ENCODE measurements around the gene MTA3. TPM values are rescaled to one million over a fixed set of nuclear protein-coding genes. Genes with fewer than 3 reads are reported as not detected.

Gene MTA3
- total and polyA plus RNA-seq, 11 donors = 11.9 to 31.8 (median 23.3) TPM

DNA sequence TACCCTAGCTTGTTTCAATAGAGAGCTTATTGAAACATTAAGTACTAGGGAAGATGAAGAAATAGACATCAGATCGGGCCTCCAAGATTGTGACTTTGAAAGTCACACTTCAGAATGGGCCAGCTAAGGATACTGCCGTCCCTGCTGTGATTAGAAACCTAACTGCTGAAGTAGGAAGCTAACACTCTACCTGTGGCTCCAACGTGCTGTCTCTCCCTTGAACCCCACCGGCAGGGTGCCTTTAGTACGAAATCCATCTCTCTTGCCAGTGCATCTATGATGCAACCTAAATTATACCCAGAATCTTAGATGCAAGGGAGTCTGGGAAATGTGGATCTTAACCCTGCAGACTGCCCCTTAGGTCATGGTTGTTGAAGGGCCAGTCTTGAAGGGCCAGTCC is 116.9 kb downstream of the MTA3 start:
- no peak for ATAC-seq
- TF ChIP-seq POLR2A (IDR thresholded peaks at IDR 0.05) (no peak), CTCF (IDR thresholded peaks at IDR 0.05) (no peak)
- Histone ChIP-seq H3K4me1 (no peaks in the 10 kb centered on the region), H3K4me3 (no peak overlapping the region), H3K27me3 (no peaks in the 10 kb centered on the region), H3K27ac (no peak overlapping the region), H3K9me3 (peaks cover 0 to 8% (median 0%) of the 10 kb centered on the region in 12 donors), H3K36me3 (peaks cover 0 to 30% (median 7%) of the 10 kb centered on the region in 9 donors)
- WGBS, 4 donors = 72 to 92% (median 80%) methylated on average over 5 of the region's 5 CpGs
- intact Hi-C loops (cut with DNase I) = no loop called here
- no peak for DNase-seq

GRCh38 chr2:42693013-42693615 is 124.7 kb downstream of the MTA3 start:
- Histone ChIP-seq H3K4me3 (no peak overlapping the region), H3K27ac (peak overlapping the region in 3 of 12 donors; percentile 18 to 55 (median 41)), H3K27me3 (no peaks in the 10 kb centered on the region), H3K9me3 (peaks cover 0 to 7% (median 0%) of the 10 kb centered on the region in 12 donors), H3K36me3 (peaks cover 0 to 5% (median 0%) of the 10 kb centered on the region in 9 donors), H3K4me1 (peaks cover 0 to 16% (median 0%) of the 10 kb centered on the region in 12 donors)
- 83 to 94% (median 85%) methylated on average over 2 of the region's 2 CpGs for WGBS, 4 donors
- TF ChIP-seq CTCF (IDR thresholded peaks at IDR 0.05) = no peak
- no peak for DNase-seq
- intact Hi-C loops (cut with DNase I) = no loop called here
- peak in 2 of 4 donors; percentile 37 to 45 for ATAC-seq

GRCh38 chr2:42693688-42694479 is 125.5 kb downstream of the MTA3 start:
- no peak for DNase-seq
- no peak overlapping the region for H3K27ac ChIP-seq
- TF ChIP-seq CTCF (IDR thresholded peaks at IDR 0.05) = no peak
- TF ChIP-seq POLR2A (IDR thresholded peaks at IDR 0.05) = no peak
- H3K4me3 ChIP-seq = no peak overlapping the region
- peaks cover 0 to 5% (median 0%) of the 10 kb centered on the region in 9 donors for H3K36me3 ChIP-seq
- H3K4me1 ChIP-seq = peaks cover 0 to 16% (median 0%) of the 10 kb centered on the region in 12 donors
- intact Hi-C loops (cut with DNase I) = no loop called here
- no peaks in the 10 kb centered on the region for H3K27me3 ChIP-seq
- WGBS, 4 donors = 93 to 100% (median 97%) methylated on average over 3 to 5 of the region's 5 CpGs
- ATAC-seq = peak in 2 of 4 donors; percentile 18 to 46
- no peaks in the 10 kb centered on the region for H3K9me3 ChIP-seq

DNA sequence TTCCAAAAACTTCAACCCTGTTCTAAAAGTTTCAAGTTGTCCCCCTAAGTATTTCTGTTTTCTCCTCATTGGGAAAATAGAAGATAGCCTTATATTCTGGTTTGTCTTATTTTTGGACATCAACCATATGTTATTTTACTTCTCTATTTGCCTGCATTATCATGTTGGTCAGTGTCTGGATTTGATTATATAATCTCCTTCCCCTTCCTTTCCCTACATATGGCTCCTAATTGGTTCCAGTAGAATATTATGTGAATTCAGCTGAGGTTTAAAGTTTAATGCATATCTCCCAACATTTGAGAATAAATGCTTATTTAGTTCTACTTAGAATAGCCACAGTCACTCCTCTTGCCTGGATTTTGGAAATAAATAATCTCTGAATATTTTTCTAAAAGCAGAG is 128.6 kb downstream of the MTA3 start:
- Histone ChIP-seq H3K36me3 (peaks cover 0 to 5% (median 0%) of the 10 kb centered on the region in 9 donors), H3K4me3 (no peak overlapping the region), H3K9me3 (no peaks in the 10 kb centered on the region), H3K27ac (no peak overlapping the region), H3K27me3 (no peaks in the 10 kb centered on the region), H3K4me1 (peaks cover 0 to 16% (median 0%) of the 10 kb centered on the region in 12 donors)
- no peak for TF ChIP-seq CTCF (IDR thresholded peaks at IDR 0.05)
- TF ChIP-seq POLR2A (IDR thresholded peaks at IDR 0.05) = no peak
- no peak for DNase-seq
- ATAC-seq = no peak
- intact Hi-C loops (cut with DNase I) = no loop called here
